GM12891 (cell line): ENCODE measurements around the gene F12.
A peak's percentile ranks its signal among the peaks of the same experiment; 100 is the strongest.

Source experiments
- DNase-seq: peaks from one replicate; pipeline ENCODE4 v3.0.0; 2011; ENCODE audit warnings: low spot score; ENCODE audit not compliant: insufficient read length
- FAIRE-seq: peaks from 2 replicates; lab custom pipeline; 2011; peaks lifted over from hg19 to GRCh38; lab: Jason Lieb, UNC
- PAX5 ChIP-seq: IDR thresholded peaks from 2 replicates; pipeline ENCODE4 v1.6.1; 2011; ENCODE audit warnings: low read length, moderate library complexity, mild to moderate bottlenecking; ENCODE audit not compliant: insufficient read depth, severe bottlenecking
- POLR2A ChIP-seq: IDR thresholded peaks from 2 replicates; pipeline ENCODE4 v1.6.1; 2011; ENCODE audit warnings: low read depth, low read length, control low read depth
- POLR2AphosphoS5 ChIP-seq: IDR thresholded peaks from 2 replicates; pipeline ENCODE4 v1.6.1; 2011; ENCODE audit warnings: low read depth, low read length, control low read depth
- POU2F2 ChIP-seq: IDR thresholded peaks from 2 replicates; pipeline ENCODE4 v1.6.1; 2011; ENCODE audit warnings: low read depth, mild to moderate bottlenecking, control low read depth, low read length, moderate library complexity
- SPI1 ChIP-seq: IDR thresholded peaks from 2 replicates; pipeline ENCODE4 v1.6.1; 2011; ENCODE audit warnings: low read depth, low read length, control low read depth
- TAF1 ChIP-seq: IDR thresholded peaks from 2 replicates; pipeline ENCODE4 v1.6.1; 2011; ENCODE audit warnings: low read depth, low read length, control low read depth

The F12 gene

DNA sequence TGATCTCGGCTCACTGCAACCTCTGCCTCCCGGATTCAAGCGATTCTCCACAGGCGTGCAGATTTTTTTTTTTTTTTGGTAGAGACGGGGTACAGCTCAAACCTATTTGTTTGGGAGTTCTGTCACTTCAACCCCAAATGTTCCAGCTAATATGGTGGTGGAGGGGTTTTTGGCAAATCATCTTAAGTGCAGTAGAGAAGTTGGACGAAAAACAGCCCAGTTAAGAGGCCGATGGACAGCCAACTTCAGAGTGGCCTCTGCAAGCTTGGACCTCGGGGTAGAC is 36.5 kb upstream of the F12 start:
- TF ChIP-seq SPI1 (no peak), PAX5 (no peak), POU2F2 (no peak), POLR2A (no peak), POLR2AphosphoS5 (no peak), TAF1 (no peak)
- no peak for DNase-seq
- no peak for FAIRE-seq

DNA sequence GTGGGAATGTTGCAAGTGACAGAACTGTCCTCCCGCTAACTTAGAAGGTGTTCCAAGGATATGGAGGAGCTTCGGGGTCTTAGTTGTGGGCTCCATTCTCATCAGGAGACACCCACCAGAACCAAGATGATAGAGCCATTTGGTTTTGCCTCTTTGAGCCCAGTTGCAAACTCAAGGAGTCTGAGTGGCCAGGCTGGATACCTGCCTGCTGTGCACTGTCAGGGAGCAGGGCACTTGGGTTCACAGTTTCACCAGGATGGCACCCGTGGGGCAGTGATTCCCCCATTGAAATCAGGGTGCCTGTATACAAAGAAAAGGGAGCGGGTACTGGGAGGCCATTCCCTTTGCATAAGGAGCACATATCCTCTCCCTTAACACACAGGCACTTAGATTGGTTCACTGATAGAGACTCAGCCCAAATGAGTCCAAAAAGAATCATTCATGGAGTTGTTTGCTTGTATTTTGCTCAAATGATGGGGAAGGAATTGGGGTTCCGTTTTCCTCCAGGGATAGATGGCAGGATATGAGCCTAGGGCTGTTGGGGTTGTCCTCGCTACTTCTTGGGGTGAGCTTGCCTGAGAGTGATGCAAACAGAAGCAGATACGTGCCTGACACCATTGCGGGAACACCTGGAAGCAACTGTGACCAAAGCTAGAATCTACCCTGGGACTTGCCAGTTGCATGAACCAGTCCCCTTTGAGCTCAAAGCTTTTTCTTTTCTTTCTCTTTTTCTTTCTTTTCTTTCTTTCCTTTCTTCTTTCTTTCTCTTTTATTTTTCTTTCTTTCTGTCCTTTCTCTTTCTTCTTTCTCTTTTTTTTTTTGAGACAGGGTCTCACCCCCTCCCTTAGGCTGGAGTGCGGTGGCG is 35.9 kb upstream of the F12 start:
- FAIRE-seq: peak; percentile 90
- TF ChIP-seq POLR2A (peak; percentile 51; the same call in 1 of the 2 replicates), POLR2AphosphoS5 (peak; percentile 48), POU2F2 (peak; percentile 44; the same call in 1 of the 2 replicates), TAF1 (no peak)

DNA sequence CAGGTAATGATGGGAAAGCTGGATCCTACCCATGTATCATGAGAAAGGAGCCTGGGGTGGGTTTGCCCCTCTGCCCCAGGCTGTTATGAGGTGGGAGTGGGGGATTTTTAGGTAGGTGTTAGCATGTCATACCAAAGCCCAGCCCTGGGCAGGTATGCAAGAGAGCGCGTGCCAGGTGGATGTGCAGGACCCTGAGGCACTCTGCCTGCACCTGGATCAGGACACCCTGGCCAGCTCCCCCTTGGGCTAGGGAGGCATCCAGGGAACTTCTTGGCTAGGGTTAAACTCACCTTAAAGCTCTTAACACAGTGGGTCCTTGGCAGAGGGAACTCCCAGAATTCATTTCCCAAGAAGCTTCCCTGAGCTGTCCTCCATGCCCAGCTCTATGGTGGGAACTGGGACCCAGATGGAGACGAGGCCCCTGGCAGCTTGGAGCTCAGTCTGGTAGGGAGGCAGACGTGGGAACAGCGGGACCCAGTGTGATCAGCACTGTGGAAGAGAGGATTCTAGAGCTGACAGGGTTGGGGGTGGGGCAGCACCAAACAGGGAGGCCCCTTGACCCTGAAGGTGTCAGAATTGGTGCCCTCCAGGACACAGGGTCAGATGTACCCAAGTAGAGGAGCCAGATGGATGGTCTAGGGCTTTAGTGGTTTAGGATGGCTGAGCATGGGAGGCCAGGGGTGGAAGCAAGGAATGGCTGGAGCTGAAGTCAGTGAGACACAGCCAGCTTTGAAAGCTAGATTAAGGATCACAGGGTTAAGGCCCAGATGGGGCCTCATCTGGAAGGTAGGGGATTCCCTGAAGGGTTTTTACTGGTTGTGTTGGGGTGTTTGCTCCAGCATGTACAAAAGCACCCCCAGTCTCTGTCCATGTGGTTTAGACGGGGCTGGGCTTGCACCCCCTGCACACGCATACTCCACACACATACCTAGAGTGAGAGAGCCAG is 35.0 kb upstream of the F12 start:
- DNase-seq (no peak), FAIRE-seq (peak; percentile 71)
- TF ChIP-seq SPI1 (no peak), POLR2A (no peak; the same call in 1 of the 2 replicates), POU2F2 (peak; percentile 44), POLR2AphosphoS5 (peak; percentile 83), TAF1 (no peak), PAX5 (no peak)

More for the DNA sequence above, 35.9 kb upstream of the F12 start:
- DNase-seq: no peak

DNA sequence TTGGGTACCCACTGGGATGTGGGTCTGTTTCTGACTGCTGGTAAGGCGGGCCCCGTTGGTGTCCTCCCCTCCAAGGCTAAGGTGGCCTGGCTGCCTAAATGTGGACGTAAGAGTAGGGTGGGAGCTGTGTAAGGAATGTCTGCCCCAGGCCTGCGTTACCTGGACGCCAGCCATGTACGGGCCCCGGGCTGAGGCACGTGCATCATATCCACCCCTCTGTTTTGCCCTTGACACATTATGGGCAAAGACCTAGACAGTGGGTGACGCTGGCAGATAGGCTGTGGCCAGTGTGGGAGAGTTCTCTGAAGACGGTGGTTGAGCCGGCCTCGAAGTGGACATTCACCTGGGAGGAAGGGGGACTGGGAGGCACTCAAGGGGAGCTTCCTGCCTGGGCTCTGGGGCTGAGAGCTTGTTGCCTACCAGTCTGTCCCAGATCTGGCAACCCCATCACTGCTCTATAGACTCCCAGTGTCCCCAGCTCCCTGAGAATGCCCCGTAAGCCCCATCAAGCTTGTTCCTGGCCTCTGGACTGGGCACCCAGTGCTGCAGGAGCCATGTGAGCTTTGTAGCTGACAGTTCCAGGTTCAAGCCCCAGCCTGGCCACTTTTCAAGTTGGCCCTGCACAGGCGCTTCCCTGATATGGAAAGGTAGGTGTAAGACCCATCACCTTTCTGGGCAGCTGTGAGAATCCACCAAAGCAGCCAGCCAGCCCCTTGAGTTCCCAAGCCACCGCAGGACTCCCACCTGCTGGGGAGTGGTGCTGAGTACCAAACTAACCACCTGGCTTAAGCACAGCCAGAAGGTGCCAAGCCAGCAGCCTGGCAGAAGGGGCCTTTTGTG is 34.0 kb upstream of the F12 start:
- no peak for DNase-seq
- FAIRE-seq: no peak
- TF ChIP-seq TAF1: no peak
- TF ChIP-seq POLR2A: 0 out of 2 replicates have a peak, but pooled peaks have one; percentile 23

DNA sequence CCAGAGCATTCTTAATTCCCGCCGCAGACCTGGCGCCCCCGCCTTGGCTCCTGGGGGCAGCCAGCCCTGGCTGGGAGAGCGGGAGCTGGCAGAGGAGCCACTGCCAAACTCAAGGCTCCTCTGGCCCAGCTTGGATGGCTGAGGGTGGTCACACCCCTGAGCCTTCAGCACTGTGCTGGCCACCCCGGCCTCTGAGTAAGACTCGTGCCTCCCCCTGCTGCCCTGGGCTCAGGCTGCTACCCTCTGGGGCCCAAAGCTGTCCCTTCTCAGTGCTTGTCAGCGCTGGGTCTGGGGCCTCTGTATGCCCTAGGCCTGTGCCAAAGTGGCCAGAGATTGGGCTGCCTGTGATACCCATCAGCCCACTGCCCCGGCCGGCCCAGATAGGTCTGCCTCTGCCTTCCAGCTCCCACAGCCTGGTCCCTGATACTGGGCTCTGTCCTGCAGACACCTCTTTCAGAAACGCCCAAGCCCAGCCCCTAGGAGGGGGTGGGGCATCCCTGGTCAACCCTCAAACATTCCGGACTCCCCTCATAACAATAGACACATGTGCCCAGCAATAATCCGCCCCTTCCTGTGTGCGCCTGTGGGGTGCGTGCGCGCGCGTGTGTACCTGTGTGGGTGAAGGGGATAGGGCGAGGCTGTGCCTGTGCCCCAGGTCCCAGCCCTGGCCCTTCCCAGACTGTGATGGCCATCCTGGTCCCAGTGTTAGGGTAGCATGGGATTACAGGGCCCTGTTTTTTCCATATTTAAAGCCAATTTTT is 32.9 kb upstream of the F12 start:
- TF ChIP-seq POU2F2: no peak
- TF ChIP-seq POLR2AphosphoS5: peak; percentile 26; the same call in 1 of the 2 replicates
- no peak for FAIRE-seq
- DNase-seq: no peak

GRCh38 chr5:177440990-177441780 is 31.8 kb upstream of the F12 start:
- FAIRE-seq (no peak), DNase-seq (no peak)
- TF ChIP-seq SPI1 (no peak), TAF1 (no peak), POLR2A (peak; percentile 13; the same call in 1 of the 2 replicates)

- FAIRE-seq (no peak), DNase-seq (no peak)
- TF ChIP-seq TAF1: no peak
- peak; percentile 71; the same call in 1 of the 2 replicates for TF ChIP-seq POLR2AphosphoS5
- no peak for TF ChIP-seq SPI1
- TF ChIP-seq POLR2A: peak; percentile 19; the same call in 1 of the 2 replicates
- TF ChIP-seq PAX5: no peak
- TF ChIP-seq POU2F2: 0 out of 2 replicates have a peak, but pooled peaks have one; percentile 9
Observed at GRCh38 chr5:177440211-177440989, 31.0 kb upstream of the F12 start.

DNA sequence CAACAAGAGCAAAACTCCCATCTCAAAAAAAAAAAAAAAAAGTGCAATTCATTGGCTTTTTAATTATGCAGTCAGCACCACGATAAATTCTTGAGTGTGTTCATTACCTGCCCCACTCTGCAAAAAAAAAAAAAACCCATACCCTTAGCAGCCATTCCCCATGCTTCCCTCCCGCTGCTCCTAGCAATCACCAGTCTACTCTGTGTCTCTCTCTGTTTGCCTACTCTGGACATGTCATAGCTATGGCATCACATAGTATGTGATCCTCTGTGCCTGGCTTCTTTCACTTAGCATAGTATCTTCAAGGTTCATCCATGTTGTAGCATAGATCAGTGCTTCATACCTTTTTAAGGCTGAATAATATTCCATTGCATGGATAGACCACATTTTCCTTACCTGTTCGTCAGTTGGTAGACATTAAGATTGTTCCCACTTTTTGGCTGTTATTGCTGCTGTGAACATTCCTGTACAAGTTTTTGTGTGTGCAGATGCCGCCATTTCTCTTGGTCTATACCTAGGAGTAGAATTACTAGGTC is 30.2 kb upstream of the F12 start:
- FAIRE-seq (peak; percentile 47), DNase-seq (no peak)
- TF ChIP-seq POLR2A (no peak), PAX5 (no peak), POLR2AphosphoS5 (no peak), POU2F2 (no peak), SPI1 (no peak), TAF1 (no peak)
